ENCODE results near the gene IPO11.

DNA sequence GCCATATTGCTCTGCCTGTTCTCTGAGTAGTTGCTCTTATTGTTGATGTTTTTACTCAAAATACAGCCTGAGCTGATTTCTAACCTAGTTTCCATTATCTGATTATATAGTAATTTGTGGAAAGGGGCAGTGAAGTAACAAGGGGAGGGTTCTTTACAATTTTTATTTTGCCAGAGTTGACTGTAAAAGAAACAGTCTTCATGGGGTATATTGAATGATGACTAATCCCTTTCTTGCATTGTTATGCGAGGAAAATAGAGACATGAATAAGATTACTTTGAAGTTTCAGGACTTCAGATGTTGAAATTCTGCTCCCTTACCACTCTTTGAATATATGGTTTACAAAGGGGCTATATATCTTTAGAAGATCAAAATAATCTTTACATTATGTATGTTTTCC, 156.9 kb downstream of the IPO11 start:
- no peak for TF ChIP-seq EZH2 (IDR thresholded peaks at IDR 0.05; ENCODE audit: borderline replicate concordance, low read depth, low read length, poor library complexity, severe bottlenecking)
- TF ChIP-seq, protein P1, sequence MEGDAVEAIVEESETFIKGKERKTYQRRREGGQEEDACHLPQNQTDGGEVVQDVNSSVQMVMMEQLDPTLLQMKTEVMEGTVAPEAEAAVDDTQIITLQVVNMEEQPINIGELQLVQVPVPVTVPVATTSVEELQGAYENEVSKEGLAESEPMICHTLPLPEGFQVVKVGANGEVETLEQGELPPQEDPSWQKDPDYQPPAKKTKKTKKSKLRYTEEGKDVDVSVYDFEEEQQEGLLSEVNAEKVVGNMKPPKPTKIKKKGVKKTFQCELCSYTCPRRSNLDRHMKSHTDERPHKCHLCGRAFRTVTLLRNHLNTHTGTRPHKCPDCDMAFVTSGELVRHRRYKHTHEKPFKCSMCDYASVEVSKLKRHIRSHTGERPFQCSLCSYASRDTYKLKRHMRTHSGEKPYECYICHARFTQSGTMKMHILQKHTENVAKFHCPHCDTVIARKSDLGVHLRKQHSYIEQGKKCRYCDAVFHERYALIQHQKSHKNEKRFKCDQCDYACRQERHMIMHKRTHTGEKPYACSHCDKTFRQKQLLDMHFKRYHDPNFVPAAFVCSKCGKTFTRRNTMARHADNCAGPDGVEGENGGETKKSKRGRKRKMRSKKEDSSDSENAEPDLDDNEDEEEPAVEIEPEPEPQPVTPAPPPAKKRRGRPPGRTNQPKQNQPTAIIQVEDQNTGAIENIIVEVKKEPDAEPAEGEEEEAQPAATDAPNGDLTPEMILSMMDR (conservative IDR thresholded peaks at IDR 0.05; ENCODE audit: low read depth, low read length): no peak

Measured in A673 (cell line).